IPS DF 4.7 (cell line): Measurements from ENCODE around the gene MYO1C.
"Not testable (repeated sequence)": the region's sequence is repeated elsewhere in the genome, so short reads cannot be mapped to it uniquely, and the experiment has no call there.

Experiments
- DNase-seq: peaks from one replicate; pipeline ENCODE4 v3.0.0-alpha.2; 2013; ENCODE audit warnings: low spot score; ENCODE audit errors: extremely low read depth

The MYO1C gene, protein sequence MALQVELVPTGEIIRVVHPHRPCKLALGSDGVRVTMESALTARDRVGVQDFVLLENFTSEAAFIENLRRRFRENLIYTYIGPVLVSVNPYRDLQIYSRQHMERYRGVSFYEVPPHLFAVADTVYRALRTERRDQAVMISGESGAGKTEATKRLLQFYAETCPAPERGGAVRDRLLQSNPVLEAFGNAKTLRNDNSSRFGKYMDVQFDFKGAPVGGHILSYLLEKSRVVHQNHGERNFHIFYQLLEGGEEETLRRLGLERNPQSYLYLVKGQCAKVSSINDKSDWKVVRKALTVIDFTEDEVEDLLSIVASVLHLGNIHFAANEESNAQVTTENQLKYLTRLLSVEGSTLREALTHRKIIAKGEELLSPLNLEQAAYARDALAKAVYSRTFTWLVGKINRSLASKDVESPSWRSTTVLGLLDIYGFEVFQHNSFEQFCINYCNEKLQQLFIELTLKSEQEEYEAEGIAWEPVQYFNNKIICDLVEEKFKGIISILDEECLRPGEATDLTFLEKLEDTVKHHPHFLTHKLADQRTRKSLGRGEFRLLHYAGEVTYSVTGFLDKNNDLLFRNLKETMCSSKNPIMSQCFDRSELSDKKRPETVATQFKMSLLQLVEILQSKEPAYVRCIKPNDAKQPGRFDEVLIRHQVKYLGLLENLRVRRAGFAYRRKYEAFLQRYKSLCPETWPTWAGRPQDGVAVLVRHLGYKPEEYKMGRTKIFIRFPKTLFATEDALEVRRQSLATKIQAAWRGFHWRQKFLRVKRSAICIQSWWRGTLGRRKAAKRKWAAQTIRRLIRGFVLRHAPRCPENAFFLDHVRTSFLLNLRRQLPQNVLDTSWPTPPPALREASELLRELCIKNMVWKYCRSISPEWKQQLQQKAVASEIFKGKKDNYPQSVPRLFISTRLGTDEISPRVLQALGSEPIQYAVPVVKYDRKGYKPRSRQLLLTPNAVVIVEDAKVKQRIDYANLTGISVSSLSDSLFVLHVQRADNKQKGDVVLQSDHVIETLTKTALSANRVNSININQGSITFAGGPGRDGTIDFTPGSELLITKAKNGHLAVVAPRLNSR

DNA sequence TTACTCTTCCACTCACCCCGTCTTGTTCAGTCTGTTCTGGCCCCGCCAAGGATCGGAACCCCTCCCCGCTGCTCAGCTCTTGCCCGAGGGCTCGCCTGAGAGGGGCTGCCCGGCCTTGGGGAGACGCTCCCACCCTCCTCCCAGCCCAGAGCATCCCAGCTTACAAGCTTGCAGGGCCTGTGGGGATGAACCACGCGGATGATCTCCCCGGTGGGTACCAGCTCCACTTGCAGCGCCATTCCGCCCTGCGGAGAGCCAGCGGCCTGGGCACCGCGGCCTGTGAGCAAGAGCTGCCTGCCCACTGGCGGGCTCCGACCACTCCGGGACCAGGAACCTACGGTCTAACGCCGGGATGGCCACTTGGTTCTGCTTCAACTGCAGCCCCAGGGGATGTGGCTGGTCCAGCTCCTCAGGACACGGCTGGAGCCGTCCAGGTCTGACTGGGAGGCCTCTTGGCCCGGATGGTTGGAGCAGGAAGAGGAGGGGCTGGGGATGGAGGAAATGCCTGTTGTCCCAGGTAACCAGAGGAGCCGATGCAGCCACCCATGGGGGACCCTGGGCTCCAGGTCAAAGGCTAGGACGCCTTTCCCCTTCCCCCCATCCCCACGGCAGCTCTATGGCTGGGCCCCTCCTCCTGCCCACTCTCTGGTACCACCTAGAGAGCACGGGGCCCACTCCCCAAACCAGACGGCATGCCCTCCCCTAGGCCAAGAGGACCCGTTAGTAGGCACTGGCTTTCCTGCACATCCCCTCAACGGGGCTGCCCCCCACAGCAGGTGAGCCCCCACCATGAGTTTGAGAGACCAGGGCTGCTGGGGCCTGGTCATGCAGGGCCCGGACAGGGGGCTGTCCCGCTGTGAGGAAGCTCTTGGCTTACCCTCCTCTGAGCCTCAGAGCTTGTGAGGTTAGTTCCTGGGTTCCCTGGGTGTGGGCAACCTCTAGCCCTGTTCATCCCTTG lies at the start of gene MYO1C:
TSS of gene MYO1C (minus strand) at position 438 of the 958 bp plus-strand sequence. CDS start at position 239, 199 bp downstream.
- DNase-seq: no peak

- DNase-seq: no peak
These were observed 49.0 kb upstream of the MYO1C start for GRCh38 chr17:1541367-1541904.

DNA sequence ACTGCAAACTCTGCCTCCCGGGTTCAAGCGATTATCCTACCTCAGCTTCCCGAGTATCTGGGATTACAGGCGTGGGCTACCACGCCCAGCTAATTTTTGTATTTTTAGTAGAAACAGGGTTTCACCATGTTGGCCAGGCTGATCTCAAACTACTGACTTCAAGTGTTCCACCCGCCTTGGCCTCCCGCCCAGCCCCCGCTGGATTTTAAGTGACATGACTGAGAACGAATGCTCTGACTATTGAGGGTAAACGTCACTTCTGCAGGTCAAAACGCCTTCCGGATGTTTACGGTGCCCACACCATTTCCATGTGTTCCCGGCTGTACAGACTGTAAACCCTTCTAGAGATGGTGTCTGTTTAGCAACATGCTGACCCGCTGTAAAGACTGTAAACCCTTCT lies 47.3 kb upstream of the MYO1C start:
- no peak for DNase-seq

DNA sequence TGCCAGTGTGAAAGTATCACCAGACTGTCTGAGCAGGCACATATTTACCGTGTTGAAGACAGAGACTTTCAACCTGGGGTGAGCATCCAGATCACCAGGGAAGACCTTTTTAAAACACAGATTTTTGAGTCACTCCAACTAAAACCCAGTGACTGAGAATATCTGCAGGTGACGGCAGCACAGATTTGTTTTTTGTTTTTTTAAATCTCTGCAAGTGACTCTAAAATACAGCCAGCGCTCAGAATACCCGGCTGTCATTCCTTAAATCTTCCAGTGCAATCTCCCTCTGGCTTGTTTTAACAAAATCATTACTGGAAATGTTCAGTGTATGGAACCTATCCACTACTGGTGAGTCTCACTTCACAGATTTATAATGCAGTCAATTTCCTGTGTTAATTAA lies 43.3 kb upstream of the MYO1C start:
- DNase-seq: no peak

- DNase-seq: no peak
These were observed 41.3 kb upstream of the MYO1C start for GRCh38 chr17:1533661-1534325.

DNA sequence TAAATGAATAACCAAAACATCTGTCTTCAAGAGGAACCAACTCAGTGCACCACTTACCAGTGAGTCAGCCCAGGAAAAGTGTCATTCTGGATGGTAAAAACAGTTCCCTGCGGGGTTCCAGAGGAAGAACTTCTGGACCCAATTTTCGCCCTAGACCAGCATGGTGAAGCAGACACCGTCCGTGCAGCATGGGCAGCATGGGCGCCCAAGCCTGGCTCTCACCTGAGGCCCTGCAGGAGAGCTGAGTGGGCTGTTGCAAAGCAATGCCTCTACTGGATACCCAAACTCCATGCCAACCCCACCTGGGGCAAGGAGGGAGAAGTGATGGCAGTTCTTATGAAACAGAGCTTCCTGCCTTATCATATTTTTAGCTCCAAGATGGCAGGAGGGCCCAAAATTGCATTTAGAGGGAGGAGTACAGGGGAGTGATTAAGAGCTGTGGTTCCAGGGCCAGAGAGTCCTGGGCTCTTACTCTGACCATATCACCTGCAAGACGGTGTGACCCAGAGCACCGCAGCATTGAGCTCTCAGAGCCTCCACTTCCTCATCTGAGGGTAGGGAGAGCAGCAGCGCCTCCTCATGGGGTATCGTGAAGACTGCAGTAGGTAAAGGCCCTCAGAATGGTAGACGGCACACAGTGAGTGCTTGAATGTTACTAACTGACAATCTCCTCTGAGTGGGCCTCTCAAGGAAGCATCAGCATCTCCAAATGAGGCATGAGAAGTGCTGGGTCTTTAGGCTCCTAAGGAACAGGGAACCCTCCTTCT lies 40.5 kb upstream of the MYO1C start:
- no peak for DNase-seq

- DNase-seq: no peak
These were observed 37.4 kb upstream of the MYO1C start for GRCh38 chr17:1529863-1530262.

DNA sequence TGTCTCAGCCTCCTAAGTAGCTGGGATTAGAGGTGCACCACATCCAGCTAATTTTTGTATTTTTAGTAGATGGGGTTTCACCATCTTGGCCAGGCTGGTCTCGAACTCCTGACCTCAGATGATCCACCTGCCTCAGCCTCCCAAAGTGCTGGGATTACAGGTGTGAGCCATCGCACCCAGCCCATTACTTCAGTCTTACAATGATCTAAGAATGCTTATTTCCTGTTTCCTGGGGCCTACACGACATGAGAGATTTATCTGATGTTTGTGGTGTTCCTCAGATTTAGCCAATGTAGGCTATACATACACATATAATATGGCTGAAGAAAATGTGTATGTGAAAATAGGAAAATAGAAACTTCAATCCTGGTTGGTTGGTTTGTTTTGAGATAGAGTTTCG lies 34.4 kb upstream of the MYO1C start:
- not testable (repeated sequence) for DNase-seq

- no peak for DNase-seq
These were observed 30.1 kb upstream of the MYO1C start for GRCh38 chr17:1522626-1523025.

DNA sequence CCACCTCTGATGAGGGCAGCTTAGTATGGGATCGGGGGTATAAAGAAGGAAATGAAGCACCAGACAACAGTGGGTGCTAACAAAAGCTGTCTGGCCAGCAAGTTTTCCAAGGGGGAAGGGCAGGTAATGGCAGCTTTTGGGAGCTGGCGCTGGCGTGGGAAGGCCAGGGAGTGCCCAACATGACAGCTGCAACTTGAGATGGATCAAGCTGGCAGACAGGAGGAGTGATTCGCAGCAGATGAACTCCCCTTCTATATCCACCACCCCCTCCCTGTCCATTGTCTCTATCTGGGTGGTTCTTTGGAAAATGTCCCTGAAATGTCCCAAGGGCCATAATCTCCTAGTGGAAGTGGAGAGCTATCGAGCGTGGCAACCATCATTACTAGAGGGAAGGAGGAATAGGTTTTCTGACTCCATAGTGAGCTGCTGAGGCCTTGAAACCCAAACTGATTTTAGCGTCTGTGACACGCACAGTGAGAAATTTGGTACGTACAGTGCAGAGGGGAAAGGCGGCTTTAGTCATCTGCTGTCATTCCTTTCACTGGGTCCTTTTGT lies 28.7 kb upstream of the MYO1C start:
- no peak for DNase-seq

- no peak for DNase-seq
These were observed 27.2 kb upstream of the MYO1C start for GRCh38 chr17:1519678-1520077.

DNA sequence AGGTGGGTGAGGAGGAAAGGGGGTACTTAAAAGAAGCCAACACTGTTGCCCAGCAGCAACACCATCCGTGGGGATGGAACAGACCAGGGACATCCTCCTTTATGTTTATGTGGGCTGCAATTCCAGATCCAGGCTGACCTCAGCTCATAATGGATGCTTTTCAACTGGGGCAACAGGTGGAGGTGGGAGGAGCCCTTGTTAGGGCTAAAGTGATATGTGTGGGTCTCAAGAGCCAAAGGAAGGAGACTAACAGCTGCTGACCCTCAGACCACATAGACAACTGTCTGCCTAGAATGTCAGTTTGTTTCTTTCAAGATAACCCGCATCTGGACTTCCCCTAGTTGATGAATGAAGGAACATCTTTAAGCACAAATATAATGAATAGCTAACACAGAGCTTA lies 25.9 kb upstream of the MYO1C start:
- DNase-seq: no peak

- peak; percentile 56 for DNase-seq
These were observed 24.1 kb upstream of the MYO1C start, which contains the start of gene INPP5K for GRCh38 chr17:1516388-1517161. Gene INPP5K (minus strand): TSS chr17:1516612. CDS start chr17:1516499, 113 bp downstream.

DNA sequence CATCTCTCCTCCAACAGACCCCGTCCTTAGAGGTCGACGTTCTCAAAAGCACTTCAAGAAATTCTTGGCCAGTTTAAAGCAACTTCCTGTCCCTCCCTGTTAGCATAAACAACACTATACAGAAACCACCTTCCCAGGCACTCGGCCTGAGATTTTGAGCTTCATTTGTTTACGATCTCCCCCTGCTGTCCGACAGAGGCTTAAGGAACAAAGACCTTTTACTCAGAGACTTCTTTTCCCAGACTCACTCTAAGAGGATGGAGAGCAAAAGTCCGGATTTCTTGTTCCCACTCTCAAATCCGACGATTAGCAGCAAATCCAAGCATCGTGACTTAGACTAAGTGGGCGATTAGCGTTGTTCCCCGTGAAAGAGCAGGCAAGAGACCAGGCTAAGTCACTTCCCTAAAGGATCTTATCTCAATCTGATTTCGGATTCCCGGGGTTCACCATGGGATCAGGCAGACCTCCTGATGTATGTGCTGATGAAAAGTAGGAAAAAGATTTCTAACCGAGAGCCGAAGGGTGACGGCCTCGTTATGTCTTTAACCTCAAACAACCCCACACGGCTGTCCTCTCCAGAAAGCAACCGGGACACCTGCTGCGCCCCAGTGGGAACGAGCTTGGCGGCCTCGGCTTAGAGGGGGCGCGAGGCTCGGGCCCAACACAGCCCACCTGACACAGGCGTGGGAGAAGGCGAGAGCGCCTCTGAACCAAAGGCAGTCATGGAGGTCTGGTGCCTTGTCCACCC lies 23.3 kb upstream of the MYO1C start:
- DNase-seq: no peak

GRCh38 chr17:1512351-1512750 lies 19.9 kb upstream of the MYO1C start:
- DNase-seq: no peak

GRCh38 chr17:1511756-1512321 lies 19.4 kb upstream of the MYO1C start:
- no peak for DNase-seq

DNA sequence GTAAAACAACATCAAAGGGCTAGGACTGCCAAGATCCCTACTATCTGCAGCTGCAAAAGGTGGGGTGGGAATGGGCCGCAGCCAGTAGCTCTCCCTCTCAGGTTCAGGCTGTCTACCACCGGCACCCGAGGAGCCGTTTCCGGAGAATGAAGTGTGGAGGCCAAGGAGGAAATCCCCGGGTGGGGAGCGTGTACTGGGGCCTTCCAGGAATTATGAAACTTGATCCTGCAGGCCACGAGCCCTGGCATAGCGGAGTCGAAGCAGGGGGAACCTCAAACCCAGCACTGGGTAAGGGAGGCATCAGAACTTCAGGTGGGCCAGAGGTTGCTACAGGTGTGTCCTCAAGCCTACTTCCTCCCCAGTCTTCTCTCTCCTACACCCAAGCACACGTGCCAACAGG lies 18.8 kb upstream of the MYO1C start:
- DNase-seq: no peak
